Ovary (tissue), 9 donors: ENCODE measurements around the gene KSR1. TPM values are rescaled to one million over a fixed set of nuclear protein-coding genes. Genes with fewer than 3 reads are reported as not detected.
"Not testable (repeated sequence)": the region's sequence is repeated elsewhere in the genome, so short reads cannot be mapped to it uniquely, and the experiment has no call there.

Source experiments
- DNase-seq, 5 donors: peaks; one replicate each; pipeline ENCODE4 v3.0.0-alpha.2; 2019 to 2020
- H3K27ac ChIP-seq, 2 donors: fragments of 200-600 bp; one replicate each; pipeline versions ENCODE4 v1.5.1 to v1.8.0; 2019 to 2022
- H3K27me3 ChIP-seq: fragments of 200-600 bp; one replicate; pipeline ENCODE4 v1.8.0; 2022
- H3K36me3 ChIP-seq: fragments of 200-600 bp; sonication (generic); one replicate; pipeline ENCODE4 v1.5.1; 2019
- H3K4me1 ChIP-seq: one replicate; pipeline ENCODE4 v1.8.1; 2013; ENCODE audit warnings: mild to moderate bottlenecking, moderate library complexity; ENCODE audit not compliant: insufficient read depth
- H3K4me3 ChIP-seq: fragments of 200-600 bp; sonication (generic); one replicate; pipeline ENCODE4 v1.5.1; 2017
- H3K9me3 ChIP-seq, 2 donors: fragments of 200-600 bp in 1 of 2; sonication (generic) in 1 of 2; one replicate each; pipeline versions ENCODE4 v1.5.1 to v1.8.1; 2013 to 2019; ENCODE audit warnings: mild to moderate bottlenecking in 1 of 2, moderate library complexity in 1 of 2
- CTCF ChIP-seq, 3 donors: fragments of 450-650 bp in 2 of 3; fragments of 200-600 bp in 1 of 3; IDR thresholded peaks; one replicate each; pipeline versions ENCODE4 v1.5.1 to v1.8.0; 2016 to 2022; ENCODE audit warnings: antibody characterized with exemption in 3 of 3, mild to moderate bottlenecking in 1 of 3
- EP300 ChIP-seq: sonication (generic); formaldehyde crosslinking; IDR thresholded peaks from one replicate; pipeline ENCODE4 v1.6.1; 2017; ENCODE audit warnings: antibody characterized with exemption
- POLR2A ChIP-seq: fragments of 450-650 bp; IDR thresholded peaks from one replicate; pipeline ENCODE4 v1.6.1; 2017; ENCODE audit warnings: antibody characterized with exemption, mild to moderate bottlenecking, moderate library complexity
- WGBS, 3 donors: extraction: QIAGEN DNeasy Blood & Tissue Kit in 1 of 3; methylation state at CpG; one replicate each; pipeline versions ENCODE4 v1.1.5 to v1.1.7; 2013 to 2017; 5-methylcytosine and 5-hydroxymethylcytosine counted together
- intact Hi-C, 4 donors: fragments of 100-400 bp; cut with DNase I; formaldehyde crosslinking; loops; one replicate each; pipeline versions ENCODE4 v1.11.0 to v1.15.1; 2022 to 2023
- polyA plus RNA-seq, 2 donors: library from polyadenylated mRNA; stranded (reverse); fragments of 200-250 nt in 1 of 2; fragments of 350-450 nt in 1 of 2; fragmentation: Illumina TruSeq in 1 of 2; extraction: RNeasy Lipid Tissue Mini Kit (QIAGEN cat#74804) in 1 of 2; gene quantifications; one replicate each; pipeline ENCODE4 v1.2.3, GENCODE V29; 2013 to 2014
- total RNA-seq, 7 donors: library from RNA; depleted of rRNA in 2 of 7; stranded (reverse); fragments of >200 nt in 2 of 7; fragmentation: NEBNext Ultra II Directional in 3 of 7; extraction: Animal tissue kit (Norgen Biotek cat#: 25700) in 3 of 7; gene quantifications; one replicate each; pipeline versions ENCODE4 v1.1.0 to v1.2.4, GENCODE V29; 2016 to 2023
- donor health status: DM: no; HTN: no; CAD: no; lungs with moderate emphysema.
- donor health status: DM: no; HTN: no; CAD: no.
- donor health status: Bipolar disorder and iron deficiency.
- donor health status: DM: yes; HTN: yes; CAD: no.
- donor health status: DM: no; HTN: no; CAD: no.
- donor health status: DM: yes; HTN: yes; CAD: no.

The KSR1 gene
- total and polyA plus RNA-seq, 9 donors: 27.7 to 84.8 (median 39.5) TPM

- Histone ChIP-seq H3K27me3 (no peaks in the 10 kb centered on the region), H3K27ac (no peak overlapping the region), H3K9me3 (no peaks in the 10 kb centered on the region), H3K4me3 (no peak overlapping the region), H3K4me1 (no peaks in the 10 kb centered on the region), H3K36me3 (no peaks in the 10 kb centered on the region)
- 82 to 100% (median 93%) methylated on average over 2 to 3 of the region's 3 CpGs for WGBS, 3 donors
- intact Hi-C loops: no loop called here
- DNase-seq: peak in 1 of 5 donors; percentile 12
- TF ChIP-seq CTCF (IDR thresholded peaks at IDR 0.05): no peak
- no peak for TF ChIP-seq POLR2A
- TF ChIP-seq EP300: no peak
These were observed 204.2 kb downstream of the KSR1 start for GRCh38 chr17:27660436-27660835.

- Histone ChIP-seq H3K4me1 (no peaks in the 10 kb centered on the region), H3K36me3 (no peaks in the 10 kb centered on the region), H3K27ac (no peak overlapping the region), H3K27me3 (no peaks in the 10 kb centered on the region), H3K4me3 (no peak overlapping the region), H3K9me3 (no peaks in the 10 kb centered on the region)
- no peak for DNase-seq
- 93 to 95% (median 94%) methylated on average over 8 of the region's 8 CpGs for WGBS, 3 donors
- TF ChIP-seq EP300 (no peak), POLR2A (no peak), CTCF (IDR thresholded peaks at IDR 0.05) (no peak)
- intact Hi-C loops: no loop called here
These were observed 207.8 kb downstream of the KSR1 start for GRCh38 chr17:27663936-27664605.

GRCh38 chr17:27664606-27664965, 208.3 kb downstream of the KSR1 start:
- intact Hi-C loops: no loop called here
- TF ChIP-seq EP300 (no peak), CTCF (IDR thresholded peaks at IDR 0.05) (no peak), POLR2A (no peak)

GRCh38 chr17:27665549-27665948, 209.3 kb downstream of the KSR1 start:
- intact Hi-C loops: no loop called here
- Histone ChIP-seq H3K36me3 (no peaks in the 10 kb centered on the region), H3K9me3 (no peaks in the 10 kb centered on the region), H3K27ac (no peak overlapping the region), H3K4me3 (no peak overlapping the region), H3K27me3 (no peaks in the 10 kb centered on the region), H3K4me1 (no peaks in the 10 kb centered on the region)
- DNase-seq: no peak
- TF ChIP-seq CTCF (IDR thresholded peaks at IDR 0.05) (no peak), EP300 (no peak), POLR2A (no peak)
- WGBS, 3 donors: 85 to 89% (median 87%) methylated on average over 4 of the region's 4 CpGs

More at GRCh38 chr17:27664606-27664965, 208.3 kb downstream of the KSR1 start:
- Histone ChIP-seq H3K36me3 (no peaks in the 10 kb centered on the region), H3K27me3 (no peaks in the 10 kb centered on the region), H3K4me3 (no peak overlapping the region), H3K9me3 (no peaks in the 10 kb centered on the region), H3K4me1 (no peaks in the 10 kb centered on the region), H3K27ac (no peak overlapping the region)
- 55 to 72% (median 69%) methylated on average over 2 of the region's 2 CpGs for WGBS, 3 donors
- DNase-seq: no peak

GRCh38 chr17:27666270-27666669, 210.0 kb downstream of the KSR1 start:
- DNase-seq, H3K9me3 ChIP-seq, H3K27ac ChIP-seq, intact Hi-C loops, H3K4me1 ChIP-seq, H3K4me3 ChIP-seq, H3K27me3 ChIP-seq, H3K36me3 ChIP-seq: not testable (repeated sequence)
- WGBS, 3 donors: 74 to 80% (median 75%) methylated on average over 6 of the region's 6 CpGs
